HL-60 (cell line): ENCODE results near the gene DZANK1.

Experiments used
- CTCF ChIP-seq: IDR thresholded peaks from one replicate; pipeline ENCODE4 v1.5.1; 2011; ENCODE audit warnings: low read length, control low read depth, inconsistent platforms; ENCODE audit not compliant: insufficient read depth
- REST ChIP-seq: IDR thresholded peaks from 2 replicates; pipeline ENCODE4 v1.6.1; 2012; ENCODE audit warnings: low read depth; ENCODE audit not compliant: insufficient replicate concordance

GRCh38 chr20:18431206-18431605, 35.6 kb downstream of the DZANK1 start:
- TF ChIP-seq REST (no peak), CTCF (no peak)
